OCI-LY1 (cell line): ENCODE measurements around the gene CNTNAP2.

ENCODE experiments used
- CTCF ChIP-seq: fragments of 200-600 bp; sonication (generic), shearing (Covaris generic); IDR thresholded peaks from 2 replicates; pipeline ENCODE4 v1.5.1; 2017; ENCODE audit warnings: mild to moderate bottlenecking, antibody characterized with exemption, low read length, moderate library complexity, mixed read lengths
- EZH2 ChIP-seq: fragments of 200-600 bp; sonication (generic), shearing (Covaris generic); IDR thresholded peaks from 2 replicates; pipeline ENCODE4 v1.8.0; 2017; ENCODE audit warnings: borderline replicate concordance, mixed run types, mild to moderate bottlenecking, antibody characterized with exemption, low read length, moderate library complexity, mixed read lengths

DNA sequence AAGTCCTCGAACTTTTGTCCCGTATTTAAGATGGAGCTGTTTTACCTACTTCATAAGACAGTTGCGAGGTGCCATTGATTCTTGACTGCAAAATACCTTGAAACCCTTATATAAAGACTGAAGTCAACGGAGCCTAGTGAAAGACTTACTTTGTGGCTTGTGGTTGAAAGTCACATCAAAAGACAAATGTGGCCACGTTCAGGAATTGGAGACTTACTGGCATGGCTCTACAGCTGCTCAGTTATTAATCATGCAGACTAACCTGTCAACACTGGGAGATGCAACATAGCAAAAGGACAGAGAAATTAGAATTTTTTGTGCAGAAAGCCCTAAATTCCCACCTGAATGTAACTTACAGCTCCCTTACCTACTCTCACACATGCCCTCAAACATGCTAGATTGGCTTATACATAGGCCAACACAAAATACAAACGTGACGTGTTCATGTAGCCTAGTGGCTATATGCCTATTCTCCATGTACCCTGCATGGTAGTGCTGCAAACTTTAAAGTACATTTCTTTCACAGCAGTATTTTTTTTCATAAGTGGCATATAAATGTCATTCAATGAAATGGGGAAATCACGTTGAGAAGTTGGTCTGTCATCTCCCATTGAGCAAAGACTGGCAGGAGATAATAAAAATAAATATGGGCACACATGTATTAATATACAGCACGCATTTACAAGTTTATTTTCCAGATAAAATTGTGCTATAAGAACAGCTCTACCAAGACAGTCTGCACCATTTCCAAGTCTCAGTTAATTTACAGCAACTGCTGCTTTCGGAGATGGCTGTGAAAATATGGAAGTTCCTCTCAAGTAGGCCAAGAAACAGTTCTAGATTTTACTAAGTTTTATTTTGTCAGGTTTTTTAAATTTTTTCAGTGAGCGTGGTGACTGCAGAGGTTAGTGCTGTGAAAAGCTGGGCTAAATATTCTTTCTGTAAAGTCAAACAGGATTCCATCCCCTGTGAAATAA, 2303.5 kb downstream of the CNTNAP2 start:
- TF ChIP-seq CTCF (no peak), EZH2 (no peak)
